Loucy (cell line): Measurements from ENCODE around the gene IGF2.

Source experiments
- H2AFZ ChIP-seq: fragments of 200-600 bp; sonication (generic); 2 replicates; pipeline ENCODE4 v1.6.0; 2016; ENCODE audit warnings: antibody characterized with exemption, mild to moderate bottlenecking, low read length, moderate library complexity
- H3F3A ChIP-seq: fragments of 200-600 bp; 2 replicates; pipeline ENCODE4 v1.6.0; 2016; ENCODE audit warnings: antibody characterized with exemption, low read depth, mild to moderate bottlenecking
- H3K27me3 ChIP-seq: fragments of 200-600 bp; sonication (generic); 2 replicates; pipeline ENCODE4 v1.6.1; 2014; ENCODE audit warnings: low read length, mild to moderate bottlenecking; ENCODE audit not compliant: insufficient read depth, poor library complexity, severe bottlenecking
- H3K36me3 ChIP-seq: fragments of 200-600 bp; sonication (generic); 2 replicates; pipeline ENCODE4 v1.6.1; 2016; ENCODE audit warnings: low read length; ENCODE audit not compliant: insufficient read depth
- H3K4me1 ChIP-seq: fragments of 200-600 bp; sonication (generic); 2 replicates; pipeline ENCODE4 v1.5.1; 2014; ENCODE audit warnings: low read length, mild to moderate bottlenecking; ENCODE audit not compliant: insufficient read depth, poor library complexity, severe bottlenecking
- H3K4me2 ChIP-seq: fragments of 200-600 bp; sonication (generic); 2 replicates; pipeline ENCODE4 v1.6.0; 2014; ENCODE audit warnings: antibody characterized with exemption, low read length, low read depth, mild to moderate bottlenecking; ENCODE audit not compliant: poor library complexity, severe bottlenecking
- H3K4me3 ChIP-seq: fragments of 200-600 bp; sonication (generic); 2 replicates; pipeline ENCODE4 v1.5.1; 2014; ENCODE audit warnings: low read length, mild to moderate bottlenecking, mixed read lengths; ENCODE audit not compliant: poor library complexity, severe bottlenecking
- H3K79me2 ChIP-seq: fragments of 200-600 bp; sonication (generic); 2 replicates; pipeline ENCODE4 v1.6.1; 2014; ENCODE audit warnings: low read length; ENCODE audit not compliant: insufficient read depth
- H3K9ac ChIP-seq: fragments of 200-600 bp; sonication (generic); 2 replicates; pipeline ENCODE4 v1.6.0; 2014; ENCODE audit warnings: mild to moderate bottlenecking, low read depth, low read length, moderate library complexity; ENCODE audit not compliant: poor library complexity, severe bottlenecking
- H3K9me2 ChIP-seq: fragments of 200-600 bp; sonication (generic); replicated peaks from 2 replicates; pipeline ENCODE4 v1.6.1; 2016; ENCODE audit warnings: low read depth, low read length, mixed read lengths
- H3K9me3 ChIP-seq: fragments of 200-600 bp; sonication (generic); 2 replicates; pipeline ENCODE4 v1.6.1; 2014; ENCODE audit warnings: mild to moderate bottlenecking, antibody characterized with exemption, low read length, low read depth; ENCODE audit not compliant: insufficient read depth
- H4K20me1 ChIP-seq: fragments of 200-600 bp; sonication (generic); 2 replicates; pipeline ENCODE4 v1.6.0; 2014; ENCODE audit warnings: antibody characterized with exemption, low read length, mild to moderate bottlenecking; ENCODE audit not compliant: insufficient read depth, poor library complexity, severe bottlenecking
- CTCF ChIP-seq: fragments of 200-600 bp; sonication (generic); conservative IDR thresholded peaks from 2 replicates; pipeline ENCODE4 v1.5.1; 2014; ENCODE audit warnings: mild to moderate bottlenecking, antibody characterized with exemption, low read length
- EZH2phosphoT487 ChIP-seq: fragments of 200-600 bp; IDR thresholded peaks from 2 replicates; pipeline ENCODE4 v1.6.1; 2018; ENCODE audit warnings: antibody characterized with exemption, mild to moderate bottlenecking, moderate library complexity, borderline replicate concordance

The IGF2 gene

GRCh38 chr11:2167141-2168045, 28.2 kb upstream of the IGF2 start:
- no peak for TF ChIP-seq EZH2phosphoT487
- TF ChIP-seq CTCF, result no peak
- Histone ChIP-seq H3K9me3 (no peaks in the 10 kb centered on the region), H4K20me1 (no peaks in the 10 kb centered on the region), H2AFZ (no peak overlapping the region), H3K4me2 (no peak overlapping the region), H3K79me2 (no peaks in the 10 kb centered on the region), H3K4me1 (no peaks in the 10 kb centered on the region), H3K9me2 (no peaks in the 10 kb centered on the region), H3K9ac (no peak overlapping the region), H3K36me3 (no peaks in the 10 kb centered on the region), H3F3A (no peaks in the 10 kb centered on the region), H3K27me3 (no peaks in the 10 kb centered on the region), H3K4me3 (no peak overlapping the region)

GRCh38 chr11:2166091-2166851, 27.1 kb upstream of the IGF2 start:
- Histone ChIP-seq H3K4me3 (no peak overlapping the region), H3K4me1 (no peaks in the 10 kb centered on the region), H3F3A (no peaks in the 10 kb centered on the region), H3K9ac (no peak overlapping the region), H3K27me3 (no peaks in the 10 kb centered on the region), H3K36me3 (no peaks in the 10 kb centered on the region), H3K4me2 (no peak overlapping the region), H2AFZ (no peak overlapping the region), H3K9me2 (no peaks in the 10 kb centered on the region), H3K79me2 (no peaks in the 10 kb centered on the region), H3K9me3 (no peaks in the 10 kb centered on the region), H4K20me1 (no peaks in the 10 kb centered on the region)
- TF ChIP-seq EZH2phosphoT487 (no peak), CTCF (no peak)

- Histone ChIP-seq H3K9ac (no peak overlapping the region), H2AFZ (no peak overlapping the region), H3F3A (no peaks in the 10 kb centered on the region), H3K27me3 (no peaks in the 10 kb centered on the region), H3K79me2 (no peaks in the 10 kb centered on the region), H3K9me2 (no peaks in the 10 kb centered on the region), H4K20me1 (no peaks in the 10 kb centered on the region), H3K4me2 (no peak overlapping the region), H3K4me1 (no peaks in the 10 kb centered on the region), H3K4me3 (no peak overlapping the region), H3K36me3 (no peaks in the 10 kb centered on the region), H3K9me3 (no peaks in the 10 kb centered on the region)
- TF ChIP-seq CTCF (no peak), EZH2phosphoT487 (no peak)
Measured at GRCh38 chr11:2165571-2165970, 26.4 kb upstream of the IGF2 start.
